GM18519 (cell line): Measurements from ENCODE around the gene COL21A1.

Experiments
- ATAC-seq: cut with Tn5 transposase; IDR thresholded peaks from one replicate; pipeline ENCODE4 v1.9.1; 2021; ENCODE audit warnings: mild to moderate bottlenecking, moderate library complexity; ENCODE audit not compliant: unreplicated experiment, low FRiP score

The COL21A1 gene

GRCh38 chr6:56144538-56145324, 102.6 kb downstream of the COL21A1 start:
- ATAC-seq = no peak

- no peak for ATAC-seq
Observed at GRCh38 chr6:56143796-56144195, 103.6 kb downstream of the COL21A1 start.

GRCh38 chr6:56140090-56140489, 107.3 kb downstream of the COL21A1 start:
- ATAC-seq = no peak

- no peak for ATAC-seq
Observed at GRCh38 chr6:56115715-56116114, 131.7 kb downstream of the COL21A1 start.

GRCh38 chr6:56109149-56109548, 138.2 kb downstream of the COL21A1 start:
- no peak for ATAC-seq

- ATAC-seq = no peak
Observed at GRCh38 chr6:56106231-56106630, 141.1 kb downstream of the COL21A1 start.

GRCh38 chr6:56104591-56104990, 142.8 kb downstream of the COL21A1 start:
- ATAC-seq = no peak

GRCh38 chr6:56102216-56102615, 145.2 kb downstream of the COL21A1 start:
- ATAC-seq = no peak

GRCh38 chr6:56101141-56101553, 146.2 kb downstream of the COL21A1 start:
- no peak for ATAC-seq

GRCh38 chr6:56096946-56097621, 150.3 kb downstream of the COL21A1 start:
- ATAC-seq = no peak

GRCh38 chr6:56096541-56096940, 150.8 kb downstream of the COL21A1 start:
- ATAC-seq = no peak

GRCh38 chr6:56093776-56094175, 153.6 kb downstream of the COL21A1 start:
- ATAC-seq = no peak

- ATAC-seq = no peak
Observed at GRCh38 chr6:56091159-56091869, 156.1 kb downstream of the COL21A1 start.

- ATAC-seq = no peak
Observed at GRCh38 chr6:56088641-56089040, 158.7 kb downstream of the COL21A1 start.

- ATAC-seq = no peak
Observed at GRCh38 chr6:56087421-56087820, 160.0 kb downstream of the COL21A1 start.

- no peak for ATAC-seq
Observed at GRCh38 chr6:56079751-56080540, 167.4 kb downstream of the COL21A1 start.

GRCh38 chr6:56076033-56076432, 171.3 kb downstream of the COL21A1 start:
- ATAC-seq = no peak

- ATAC-seq = no peak
Observed at GRCh38 chr6:56073761-56074160, 173.6 kb downstream of the COL21A1 start.

GRCh38 chr6:56073315-56073714, 174.1 kb downstream of the COL21A1 start:
- no peak for ATAC-seq

GRCh38 chr6:56072856-56073255, 174.5 kb downstream of the COL21A1 start:
- no peak for ATAC-seq

- ATAC-seq = no peak
Observed at GRCh38 chr6:56065408-56065807, 182.0 kb downstream of the COL21A1 start.
